Pancreas (tissue), 10 donors: ENCODE results near the gene DEPDC7. TPM values are rescaled to one million over a fixed set of nuclear protein-coding genes. Genes with fewer than 3 reads are reported as not detected.

Experiments
- ATAC-seq, 4 donors: fragments of 200-7000 bp; cut with Tn5 transposase; one replicate each; pipeline versions ENCODE4 v1.8.0 to v1.9.1; 2020; ENCODE audit warnings: mild to moderate bottlenecking in 4 of 4, moderate library complexity in 4 of 4
- DNase-seq, 6 donors: peaks; one replicate each; pipeline ENCODE4 v3.0.0-alpha.2; 2020
- FAIRE-seq: peaks from 2 replicates; lab custom pipeline; 2012; peaks lifted over from hg19 to GRCh38; lab: Jason Lieb, UNC
- H3K27ac ChIP-seq, 4 donors: fragments of 200-600 bp; sonication (generic); 1 replicate in 3 of 4; 2 replicates in 1 of 4; pipeline versions ENCODE4 v1.5.0 to v1.8.0; 2020
- H3K27me3 ChIP-seq, 4 donors: fragments of 200-600 bp; one replicate each; pipeline ENCODE4 v1.8.0; 2021
- H3K36me3 ChIP-seq, 3 donors: fragments of 200-600 bp; sonication (generic) in 1 of 3; one replicate each; pipeline versions ENCODE4 v1.5.0 to v1.8.0; 2020 to 2021
- H3K4me1 ChIP-seq, 3 donors: fragments of 200-600 bp; one replicate each; pipeline ENCODE4 v1.8.0; 2021
- H3K4me3 ChIP-seq, 4 donors: fragments of 200-600 bp; sonication (generic) in 2 of 4; one replicate each; pipeline versions ENCODE4 v1.5.0 to v1.8.0; 2020 to 2021
- H3K9me3 ChIP-seq, 4 donors: fragments of 200-600 bp; one replicate each; pipeline ENCODE4 v1.8.0; 2021
- WGBS, 2 donors: extraction: QIAGEN DNeasy Blood & Tissue Kit; methylation state at CpG; one replicate each; pipeline ENCODE4 v1.1.7; 2013; 5-methylcytosine and 5-hydroxymethylcytosine counted together
- intact Hi-C, 3 donors: fragments of 100-400 bp; cut with DNase I; formaldehyde crosslinking; loops; one replicate each; pipeline versions ENCODE4 v1.11.1 to v1.14.2; 2022
- polyA plus RNA-seq, 2 donors: library from polyadenylated mRNA; stranded (reverse); fragments of 200-250 nt; gene quantifications; one replicate each; pipeline ENCODE4 v1.2.3, GENCODE V29; 2013
- total RNA-seq, 6 donors: library from RNA; stranded (reverse); fragmentation: NEBNext Ultra II Directional in 4 of 6; extraction: Animal tissue kit (Norgen Biotek cat#: 25700) in 4 of 6; gene quantifications; one replicate each; pipeline versions ENCODE4 v1.2.1 to v1.2.4, GENCODE V29; 2021 to 2023
- TF ChIP-seq, protein P1 (sequence below), 4 donors: fragments of 200-600 bp; sonication (generic) in 3 of 4; IDR thresholded peaks; one replicate each; pipeline versions ENCODE4 v1.5.0 to v1.8.0; 2021; ENCODE audit warnings: antibody characterized with exemption in 4 of 4
- donor health status: healthy with polysubstance abuse.
- donor health status: DM: no; HTN: no; CAD: no; lungs with moderate emphysema.
- donor health status: DM: no; HTN: no; CAD: no.
- donor health status: control.
- donor health status: control.
- donor health status: Bipolar disorder and iron deficiency.
- donor health status: DM: yes; HTN: yes; CAD: no.
- donor health status: DM: no; HTN: no; CAD: no.
- donor health status: DM: no; HTN: no; CAD: no.
- donor health status: DM: yes; HTN: yes; CAD: no.

The DEPDC7 gene
- total and polyA plus RNA-seq, 8 donors = 1.5 to 3.3 (median 2.7) TPM

DNA sequence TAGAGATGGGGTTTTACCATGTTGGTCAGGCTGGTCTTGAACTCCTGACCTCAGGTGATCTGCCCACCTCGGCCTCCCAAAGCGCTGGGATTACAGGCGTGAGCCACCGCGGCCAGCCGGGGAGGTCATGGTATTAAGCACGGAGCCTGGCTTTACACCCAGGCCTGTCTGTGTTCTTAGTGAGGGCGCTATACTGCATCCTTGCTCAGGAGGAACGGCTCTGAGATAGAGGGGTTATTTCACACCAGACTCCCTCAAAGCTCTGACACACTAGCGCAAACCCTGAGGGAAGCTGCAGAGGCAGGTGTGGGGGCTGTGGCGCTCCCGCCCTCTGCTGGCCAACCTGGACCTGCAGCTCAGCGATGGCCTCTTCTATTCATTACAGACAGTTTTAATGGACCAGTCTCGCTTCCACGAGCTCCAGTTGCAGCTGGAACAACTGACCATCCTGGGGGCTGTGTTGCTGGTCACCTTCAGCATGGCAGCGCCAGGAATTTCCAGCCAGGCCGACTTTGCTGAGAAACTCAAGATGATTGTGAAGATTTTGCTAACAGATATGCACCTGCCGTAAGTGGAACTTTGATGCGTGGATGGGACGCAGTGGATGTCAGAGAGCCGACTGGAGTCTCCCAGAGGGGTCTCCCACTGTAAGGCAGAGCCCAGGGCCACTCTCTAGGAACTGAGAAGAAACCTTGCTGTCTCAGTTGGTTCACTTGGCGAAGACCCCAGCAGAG lies 49.9 kb downstream of the DEPDC7 start:
- Histone ChIP-seq H3K27ac (no peak overlapping the region), H3K9me3 (no peaks in the 10 kb centered on the region), H3K4me3 (no peak overlapping the region), H3K27me3 (no peaks in the 10 kb centered on the region), H3K4me1 (no peaks in the 10 kb centered on the region), H3K36me3 (peaks cover 0 to 39% (median 0%) of the 10 kb centered on the region in 3 donors)
- TF ChIP-seq, protein P1, sequence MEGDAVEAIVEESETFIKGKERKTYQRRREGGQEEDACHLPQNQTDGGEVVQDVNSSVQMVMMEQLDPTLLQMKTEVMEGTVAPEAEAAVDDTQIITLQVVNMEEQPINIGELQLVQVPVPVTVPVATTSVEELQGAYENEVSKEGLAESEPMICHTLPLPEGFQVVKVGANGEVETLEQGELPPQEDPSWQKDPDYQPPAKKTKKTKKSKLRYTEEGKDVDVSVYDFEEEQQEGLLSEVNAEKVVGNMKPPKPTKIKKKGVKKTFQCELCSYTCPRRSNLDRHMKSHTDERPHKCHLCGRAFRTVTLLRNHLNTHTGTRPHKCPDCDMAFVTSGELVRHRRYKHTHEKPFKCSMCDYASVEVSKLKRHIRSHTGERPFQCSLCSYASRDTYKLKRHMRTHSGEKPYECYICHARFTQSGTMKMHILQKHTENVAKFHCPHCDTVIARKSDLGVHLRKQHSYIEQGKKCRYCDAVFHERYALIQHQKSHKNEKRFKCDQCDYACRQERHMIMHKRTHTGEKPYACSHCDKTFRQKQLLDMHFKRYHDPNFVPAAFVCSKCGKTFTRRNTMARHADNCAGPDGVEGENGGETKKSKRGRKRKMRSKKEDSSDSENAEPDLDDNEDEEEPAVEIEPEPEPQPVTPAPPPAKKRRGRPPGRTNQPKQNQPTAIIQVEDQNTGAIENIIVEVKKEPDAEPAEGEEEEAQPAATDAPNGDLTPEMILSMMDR (IDR thresholded peaks at IDR 0.05) = peak; percentile 74 to 87 (median 82)
- intact Hi-C loops = loop anchor here in 1 of 3 donors (5.0 kb wide), 1 partner anchor 108 kb away; no protein-coding TSS in a partner anchor
- 55 to 57% methylated on average over 22 of the region's 22 CpGs for WGBS, 2 donors
- peak; percentile 36 to 83 (median 62) for DNase-seq
- peak; percentile 85 to 95 (median 92) for ATAC-seq
- no peak for FAIRE-seq

DNA sequence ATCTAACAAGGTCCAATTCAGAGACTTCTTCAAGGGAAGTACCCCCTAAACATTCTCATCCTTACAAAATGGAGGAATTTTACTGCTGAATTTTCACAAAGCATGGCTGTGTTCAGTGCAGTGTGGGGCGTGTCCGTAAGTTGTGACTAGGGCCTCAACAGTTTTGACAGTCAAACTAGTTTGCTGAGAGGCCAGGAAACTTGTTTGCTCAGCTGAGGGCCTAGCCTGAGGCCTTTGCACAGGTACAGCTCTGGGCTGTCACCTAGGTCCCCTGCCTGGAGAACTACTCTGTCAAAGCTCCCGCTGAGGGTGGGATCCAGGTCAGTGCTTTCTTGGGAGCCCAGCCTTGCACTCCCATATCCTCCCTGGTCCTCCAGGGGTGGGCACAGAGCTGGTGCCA lies 51.6 kb downstream of the DEPDC7 start:
- H3K27me3 ChIP-seq = no peaks in the 10 kb centered on the region
- H3K36me3 ChIP-seq = peaks cover 0 to 44% (median 0%) of the 10 kb centered on the region in 3 donors
- H3K27ac ChIP-seq = no peak overlapping the region

DNA sequence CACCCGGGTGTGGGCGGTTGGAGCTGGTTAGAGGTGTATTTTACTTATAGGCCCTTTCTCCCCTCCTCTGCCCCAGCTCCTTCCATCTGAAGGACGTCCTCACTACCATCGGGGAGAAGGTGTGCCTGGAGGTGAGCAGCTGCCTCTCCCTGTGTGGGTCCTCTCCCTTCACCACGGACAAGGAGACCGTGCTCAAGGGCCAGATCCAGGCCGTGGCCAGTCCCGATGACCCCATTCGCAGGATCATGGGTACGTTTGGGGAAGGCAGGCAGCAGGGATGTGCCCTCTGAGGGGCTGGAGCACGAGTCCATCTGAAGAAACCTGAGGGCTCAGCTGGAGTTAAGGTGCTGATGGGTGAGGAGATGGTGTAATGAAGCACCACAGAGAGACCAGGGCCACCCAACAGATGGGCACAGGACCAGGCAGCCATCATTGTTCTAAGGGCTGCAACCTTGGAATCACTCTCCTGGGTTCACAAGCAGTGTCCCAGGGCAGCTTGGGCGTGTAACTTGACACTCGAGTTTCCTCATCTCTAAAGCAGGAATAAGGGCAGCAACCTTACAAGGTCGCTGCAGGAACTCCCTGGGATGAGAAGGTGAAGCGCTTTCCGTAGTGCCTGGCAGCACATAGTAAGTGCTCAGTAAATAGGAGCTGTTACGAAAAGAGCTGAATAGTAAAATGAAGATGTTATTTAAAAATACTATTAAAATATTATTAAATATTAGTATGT lies 53.1 kb downstream of the DEPDC7 start:
- Histone ChIP-seq H3K4me3 (no peak overlapping the region), H3K27me3 (no peaks in the 10 kb centered on the region), H3K9me3 (no peaks in the 10 kb centered on the region), H3K4me1 (no peaks in the 10 kb centered on the region), H3K27ac (no peak overlapping the region), H3K36me3 (peaks cover 0 to 58% (median 3%) of the 10 kb centered on the region in 3 donors)
- no peak for ATAC-seq
- no peak for DNase-seq
- intact Hi-C loops = loop anchor here in 1 of 3 donors (5.0 kb wide), 1 partner anchor 111 kb away; no protein-coding TSS in a partner anchor
- TF ChIP-seq, protein P1 (IDR thresholded peaks at IDR 0.05) = no peak
- no peak for FAIRE-seq
- WGBS, 2 donors = 94 to 95% methylated on average over 17 of the region's 17 CpGs

More for the DNA sequence above, 51.6 kb downstream of the DEPDC7 start:
- ATAC-seq (no peak), DNase-seq (no peak), FAIRE-seq (no peak)
- Histone ChIP-seq H3K4me3 (no peak overlapping the region), H3K4me1 (no peaks in the 10 kb centered on the region), H3K9me3 (no peaks in the 10 kb centered on the region)
- TF ChIP-seq, protein P1 (IDR thresholded peaks at IDR 0.05) = no peak
- WGBS, 2 donors = 93 to 96% methylated on average over 3 of the region's 3 CpGs
- intact Hi-C loops = loop anchor here in 1 of 3 donors (5.0 kb wide), 1 partner anchor 110 kb away; no protein-coding TSS in a partner anchor

DNA sequence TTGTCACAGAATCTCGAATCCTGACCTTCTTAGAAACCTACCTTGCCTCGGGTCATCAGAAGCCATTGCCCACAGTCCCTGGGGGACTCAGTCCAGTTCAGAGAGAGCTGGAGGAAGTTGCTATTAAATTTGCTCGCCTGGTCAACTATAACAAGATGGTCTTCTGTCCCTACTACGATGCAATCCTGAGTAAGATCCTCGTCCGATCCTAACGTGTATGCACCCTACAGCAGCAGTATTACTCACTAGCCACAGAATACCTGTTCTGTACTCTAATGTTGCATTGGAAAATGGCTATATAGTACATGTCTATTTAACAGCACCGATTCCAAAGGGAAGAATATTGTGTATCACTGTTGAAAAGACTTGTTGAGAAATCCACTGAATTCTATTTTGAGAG lies 56.8 kb downstream of the DEPDC7 start:
- Histone ChIP-seq H3K27me3 (no peaks in the 10 kb centered on the region), H3K36me3 (peaks cover 0 to 64% (median 3%) of the 10 kb centered on the region in 3 donors), H3K9me3 (no peaks in the 10 kb centered on the region), H3K4me3 (no peak overlapping the region), H3K4me1 (no peaks in the 10 kb centered on the region), H3K27ac (no peak overlapping the region)
- no peak for ATAC-seq
- intact Hi-C loops = no loop called here
- DNase-seq = no peak
- 81 to 90% methylated on average over 8 of the region's 8 CpGs for WGBS, 2 donors
- FAIRE-seq = no peak
- TF ChIP-seq, protein P1 (IDR thresholded peaks at IDR 0.05) = no peak

Other genes starting within 250 kb of the DEPDC7 start
- gene CCDC73, start 221.2 kb upstream of the DEPDC7 start, total RNA-seq = under 1 TPM in 1 of 6 donors, not detected in 5; 0.06 TPM
- gene CCDC73, start 221.2 kb upstream of the DEPDC7 start, polyA plus RNA-seq = not detected
- 1 to 10 TPM; 1.6 to 7.3 (median 2.0) TPM for gene PRRG4, start 186.0 kb upstream of the DEPDC7 start, total RNA-seq
- 1 to 10 TPM; 1.3 to 2.7 TPM for gene PRRG4, start 186.0 kb upstream of the DEPDC7 start, polyA plus RNA-seq
- gene QSER1, start 123.1 kb upstream of the DEPDC7 start, total RNA-seq = 10 to 100 TPM; 15.5 to 25.1 (median 21.4) TPM
- gene QSER1, start 123.1 kb upstream of the DEPDC7 start, polyA plus RNA-seq = 1 to 10 TPM; 3.0 to 4.4 TPM
- gene TCP11L1, start 23.7 kb downstream of the DEPDC7 start, total RNA-seq = 10 to 100 TPM in 1 of 6 donors, 1 to 10 TPM in 5; 5.9 to 12.8 (median 8.3) TPM
- gene TCP11L1, start 23.7 kb downstream of the DEPDC7 start, polyA plus RNA-seq = 1 to 10 TPM; 4.1 to 4.6 TPM
- 10 to 100 TPM in 3 of 6 donors, 1 to 10 TPM in 3; 5.0 to 13.6 (median 9.6) TPM for gene CSTF3, start 145.6 kb downstream of the DEPDC7 start, total RNA-seq
- 10 to 100 TPM; 24.4 to 25.4 TPM for gene CSTF3, start 145.6 kb downstream of the DEPDC7 start, polyA plus RNA-seq
- 10 to 100 TPM; 37.6 to 75.2 (median 48.4) TPM for gene HIPK3, start 241.5 kb downstream of the DEPDC7 start, total RNA-seq
- 10 to 100 TPM in 1 of 2 donors, 1 to 10 TPM in 1; 8.8 to 17.6 TPM for gene HIPK3, start 241.5 kb downstream of the DEPDC7 start, polyA plus RNA-seq